KMS-11 (cell line): ENCODE results near the gene SLCO4A1.

ENCODE experiments used
- H2AFZ ChIP-seq: fragments of 200-600 bp; sonication (generic); 2 replicates; pipeline ENCODE4 v1.6.1; 2016; ENCODE audit warnings: antibody characterized with exemption, mixed run types, low read depth
- H3K27ac ChIP-seq: fragments of 200-600 bp; sonication (generic); 2 replicates; pipeline ENCODE4 v1.6.1; 2016; ENCODE audit warnings: mild to moderate bottlenecking, mixed run types
- H3K27me3 ChIP-seq: fragments of 200-600 bp; sonication (generic); 2 replicates; pipeline ENCODE4 v1.6.1; 2017; ENCODE audit warnings: mild to moderate bottlenecking, low read depth, mixed run types, moderate library complexity; ENCODE audit not compliant: insufficient read depth
- H3K36me3 ChIP-seq: fragments of 200-600 bp; sonication (generic); 2 replicates; pipeline ENCODE4 v1.6.1; 2017; ENCODE audit warnings: mild to moderate bottlenecking, mixed run types; ENCODE audit not compliant: insufficient read depth
- H3K4me1 ChIP-seq: fragments of 200-600 bp; sonication (generic); 2 replicates; pipeline ENCODE4 v1.6.1; 2016; ENCODE audit warnings: mild to moderate bottlenecking, low read depth, mixed run types; ENCODE audit not compliant: poor library complexity, severe bottlenecking
- H3K4me2 ChIP-seq: fragments of 200-600 bp; sonication (generic); 2 replicates; pipeline ENCODE4 v1.7.0; 2016; ENCODE audit warnings: mild to moderate bottlenecking, mixed run types
- H3K4me3 ChIP-seq: fragments of 200-600 bp; sonication (generic); IDR thresholded peaks from 2 replicates; pipeline ENCODE4 v1.6.1; 2017; ENCODE audit warnings: low read depth, low read length, mixed read lengths; ENCODE audit not compliant: insufficient read depth
- H3K79me2 ChIP-seq: fragments of 200-600 bp; sonication (generic); 2 replicates; pipeline ENCODE4 v1.6.1; 2016; ENCODE audit warnings: low read depth, mixed run types; ENCODE audit not compliant: insufficient read depth
- H3K9ac ChIP-seq: fragments of 200-600 bp; sonication (generic); 2 replicates; pipeline ENCODE4 v1.6.1; 2016; ENCODE audit warnings: mild to moderate bottlenecking, mixed run types
- H4K20me1 ChIP-seq: fragments of 200-600 bp; sonication (generic); 2 replicates; pipeline ENCODE4 v1.6.1; 2016; ENCODE audit warnings: mild to moderate bottlenecking, mixed run types; ENCODE audit not compliant: insufficient read depth
- TF ChIP-seq, protein P1 (sequence below): fragments of 200-600 bp; sonication (generic); conservative IDR thresholded peaks from 2 replicates; pipeline ENCODE4 v1.6.1; 2017; ENCODE audit warnings: low read depth, mild to moderate bottlenecking, antibody characterized with exemption, low read length, moderate library complexity, mixed read lengths

SLCO4A1 gene

DNA sequence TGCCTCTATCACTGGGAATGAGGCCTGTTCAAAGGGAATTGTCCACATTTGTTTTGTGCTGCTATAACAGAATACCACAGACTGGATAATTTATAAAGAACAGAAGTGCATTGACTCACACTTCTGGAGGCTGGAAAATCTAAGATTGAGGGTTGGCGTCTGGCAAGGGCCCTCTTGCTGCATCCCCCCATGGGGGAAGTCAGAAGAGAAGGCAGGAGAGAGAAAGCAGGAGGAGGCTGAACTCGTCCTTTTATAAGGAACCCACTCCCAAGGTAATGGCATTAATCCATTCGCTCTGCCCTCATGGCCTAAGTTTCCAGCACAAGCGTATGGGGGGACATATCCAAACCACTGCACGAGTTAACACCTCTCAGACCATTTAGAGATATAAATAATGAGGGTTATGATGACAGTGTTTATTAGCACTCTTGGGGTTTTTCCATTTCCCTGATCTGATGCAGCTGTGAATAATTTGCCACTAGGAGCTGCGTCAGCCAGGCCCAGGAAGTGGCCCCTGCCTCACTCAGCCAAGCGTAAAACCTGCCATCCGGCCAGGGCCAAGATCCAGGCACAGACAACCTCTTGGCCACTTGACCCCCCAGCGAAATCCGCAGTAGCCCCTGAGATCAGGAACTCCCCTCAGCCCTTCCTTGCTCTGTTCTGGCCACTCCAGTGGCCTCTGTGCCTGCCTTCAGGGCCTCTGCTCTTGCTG is 14.2 kb upstream of the SLCO4A1 start:
- no peak overlapping the region for H3K9ac ChIP-seq
- no peak overlapping the region for H3K4me3 ChIP-seq
- peaks cover 43% of the 10 kb centered on the region for H3K27me3 ChIP-seq
- H3K4me1 ChIP-seq, result peaks cover 7% of the 10 kb centered on the region
- H3K4me2 ChIP-seq, result no peak overlapping the region
- no peaks in the 10 kb centered on the region for H4K20me1 ChIP-seq
- TF ChIP-seq, protein P1, sequence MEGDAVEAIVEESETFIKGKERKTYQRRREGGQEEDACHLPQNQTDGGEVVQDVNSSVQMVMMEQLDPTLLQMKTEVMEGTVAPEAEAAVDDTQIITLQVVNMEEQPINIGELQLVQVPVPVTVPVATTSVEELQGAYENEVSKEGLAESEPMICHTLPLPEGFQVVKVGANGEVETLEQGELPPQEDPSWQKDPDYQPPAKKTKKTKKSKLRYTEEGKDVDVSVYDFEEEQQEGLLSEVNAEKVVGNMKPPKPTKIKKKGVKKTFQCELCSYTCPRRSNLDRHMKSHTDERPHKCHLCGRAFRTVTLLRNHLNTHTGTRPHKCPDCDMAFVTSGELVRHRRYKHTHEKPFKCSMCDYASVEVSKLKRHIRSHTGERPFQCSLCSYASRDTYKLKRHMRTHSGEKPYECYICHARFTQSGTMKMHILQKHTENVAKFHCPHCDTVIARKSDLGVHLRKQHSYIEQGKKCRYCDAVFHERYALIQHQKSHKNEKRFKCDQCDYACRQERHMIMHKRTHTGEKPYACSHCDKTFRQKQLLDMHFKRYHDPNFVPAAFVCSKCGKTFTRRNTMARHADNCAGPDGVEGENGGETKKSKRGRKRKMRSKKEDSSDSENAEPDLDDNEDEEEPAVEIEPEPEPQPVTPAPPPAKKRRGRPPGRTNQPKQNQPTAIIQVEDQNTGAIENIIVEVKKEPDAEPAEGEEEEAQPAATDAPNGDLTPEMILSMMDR, result no peak
- no peak overlapping the region for H3K27ac ChIP-seq
- no peaks in the 10 kb centered on the region for H3K36me3 ChIP-seq
- no peak overlapping the region for H2AFZ ChIP-seq
- H3K79me2 ChIP-seq, result no peaks in the 10 kb centered on the region

- H3K36me3 ChIP-seq, result no peaks in the 10 kb centered on the region
- no peak overlapping the region for H3K27ac ChIP-seq
- no peaks in the 10 kb centered on the region for H4K20me1 ChIP-seq
- no peak overlapping the region for H3K9ac ChIP-seq
- H3K79me2 ChIP-seq, result no peaks in the 10 kb centered on the region
- TF ChIP-seq, protein P1, result no peak
- H3K4me2 ChIP-seq, result no peak overlapping the region
- H3K27me3 ChIP-seq, result peaks cover 49% of the 10 kb centered on the region
- H3K4me3 ChIP-seq, result no peak overlapping the region
- H3K4me1 ChIP-seq, result peaks cover 1% of the 10 kb centered on the region
- H2AFZ ChIP-seq, result no peak overlapping the region
These were observed 13.6 kb upstream of the SLCO4A1 start for GRCh38 chr20:62628691-62629090.

DNA sequence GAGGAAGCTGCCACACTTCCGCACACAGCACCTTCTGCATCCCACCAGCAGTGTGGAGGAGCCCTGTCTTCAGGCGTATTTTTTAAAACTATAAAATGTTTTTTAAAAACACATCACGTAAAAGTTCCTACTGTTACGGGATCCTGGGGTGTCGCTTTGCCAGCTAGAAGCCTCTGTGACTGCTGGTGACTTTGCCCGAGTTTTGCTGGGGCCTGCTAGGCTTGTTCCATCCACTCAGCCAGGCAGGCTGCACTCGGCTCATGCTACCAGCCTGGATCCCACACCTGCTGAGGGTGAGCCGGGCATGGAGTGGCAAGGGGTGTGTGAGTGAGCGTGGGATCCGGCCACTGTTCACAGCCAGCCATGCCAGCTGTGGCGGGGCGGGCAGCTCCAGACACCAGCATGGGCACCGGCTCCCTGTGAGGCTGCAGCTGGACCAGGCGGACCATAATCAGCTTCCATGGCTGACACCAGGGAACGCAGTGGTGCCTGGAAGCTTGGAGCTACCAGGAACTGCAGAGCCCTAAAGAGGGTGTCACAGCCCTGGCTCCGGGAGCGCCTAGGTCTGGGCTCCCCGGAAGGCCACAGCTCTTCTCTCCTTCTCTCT is 12.3 kb upstream of the SLCO4A1 start:
- Histone ChIP-seq H3K27me3 (peaks cover 62% of the 10 kb centered on the region), H3K4me2 (no peak overlapping the region), H3K4me1 (no peaks in the 10 kb centered on the region), H4K20me1 (no peaks in the 10 kb centered on the region), H3K36me3 (no peaks in the 10 kb centered on the region), H3K4me3 (no peak overlapping the region), H3K27ac (no peak overlapping the region), H3K9ac (no peak overlapping the region), H3K79me2 (no peaks in the 10 kb centered on the region), H2AFZ (no peak overlapping the region)
- TF ChIP-seq, protein P1, result no peak

DNA sequence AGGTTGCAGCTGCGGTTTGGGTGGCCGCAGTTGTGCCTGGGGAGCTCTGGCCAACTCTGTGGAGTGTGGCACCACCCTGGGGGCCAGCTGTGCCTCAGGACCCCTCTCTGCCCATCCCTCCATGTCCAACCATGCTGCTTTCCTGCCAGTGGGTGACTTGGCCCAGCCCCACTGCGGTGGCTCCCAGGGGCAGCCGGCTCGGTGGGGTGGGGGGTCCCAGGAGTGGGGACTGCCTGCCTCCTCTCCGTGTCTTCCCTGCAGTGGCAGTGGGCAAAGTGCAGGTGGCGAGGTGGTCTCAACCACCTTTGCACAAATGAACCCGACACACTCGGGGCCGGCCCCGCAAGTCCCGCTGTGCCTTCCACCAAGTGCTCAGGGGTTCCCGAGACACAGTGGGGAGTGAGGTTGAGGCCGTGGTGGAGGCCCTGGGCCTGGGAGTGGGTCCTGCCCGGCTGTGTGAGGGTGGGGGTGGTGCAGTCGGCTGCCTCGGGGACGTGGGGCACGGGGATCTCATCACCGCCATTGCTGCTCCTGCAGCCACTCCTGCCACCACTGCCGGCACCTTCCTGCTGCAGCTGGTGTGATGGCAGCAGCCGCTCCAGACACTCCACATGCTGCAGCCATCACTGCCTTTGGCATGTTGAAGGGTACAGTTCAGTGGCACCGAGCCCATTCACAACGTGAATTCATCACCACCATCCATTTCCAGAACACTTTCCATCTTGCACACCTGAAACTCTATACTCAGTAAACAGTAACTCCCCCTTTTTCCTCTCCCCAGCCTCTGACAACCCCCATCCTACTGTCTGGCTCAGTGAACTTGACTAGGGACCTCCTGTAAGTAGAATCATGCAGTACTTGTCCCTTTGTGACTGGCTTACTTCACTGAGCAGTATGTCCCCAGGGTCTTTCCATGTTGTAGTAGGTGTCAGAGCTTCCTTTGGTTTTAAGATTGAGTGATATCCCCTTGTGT is 10.7 kb upstream of the SLCO4A1 start:
- TF ChIP-seq, protein P1, result no peak
- Histone ChIP-seq H2AFZ (no peak overlapping the region), H3K27me3 (peaks cover 79% of the 10 kb centered on the region), H3K4me2 (no peak overlapping the region), H3K4me1 (no peaks in the 10 kb centered on the region), H3K36me3 (no peaks in the 10 kb centered on the region), H3K27ac (no peak overlapping the region), H3K9ac (no peak overlapping the region), H3K79me2 (no peaks in the 10 kb centered on the region), H3K4me3 (no peak overlapping the region), H4K20me1 (no peaks in the 10 kb centered on the region)
